K562 (cell line): ENCODE data around the gene PRDX4. TPM values are rescaled to one million over a fixed set of nuclear protein-coding genes. Genes with fewer than 3 reads are reported as not detected.

Experiments used
- CBX1 ChIP-seq: sonication (generic); IDR thresholded peaks from 2 replicates; pipeline ENCODE4 v1.6.1; 2016; ENCODE audit warnings: antibody characterized with exemption, low read depth, mild to moderate bottlenecking
- EP400 ChIP-seq: fragments of 450-650 bp; IDR thresholded peaks from 2 replicates; pipeline ENCODE4 v1.6.1; 2017; ENCODE audit warnings: antibody characterized with exemption, mild to moderate bottlenecking, moderate library complexity
- HMG20B ChIP-seq: fragments of 250-450 bp; sonication (Bioruptor Pico); IDR thresholded peaks from 2 replicates; pipeline ENCODE4 v1.5.0; 2021; ENCODE audit warnings: mild to moderate bottlenecking
- PHF20 ChIP-seq: fragments of 450-650 bp; IDR thresholded peaks from 2 replicates; pipeline ENCODE4 v1.6.1; 2018; ENCODE audit not compliant: partially characterized antibody
- PHTF2 ChIP-seq: fragments of 250-450 bp; sonication (Bioruptor Pico); IDR thresholded peaks from 2 replicates; pipeline ENCODE4 v1.5.0; 2021; ENCODE audit warnings: mild to moderate bottlenecking
- POLR2A ChIP-seq: fragments of 450-650 bp; conservative IDR thresholded peaks from 2 replicates; pipeline ENCODE4 v1.6.1; 2016
- RFX1 ChIP-seq: fragments of 450-650 bp; IDR thresholded peaks from 2 replicates; pipeline ENCODE4 v1.6.1; 2016; ENCODE audit warnings: mild to moderate bottlenecking, moderate library complexity
- SIX5 ChIP-seq, 2 experiments: IDR thresholded peaks; 2 replicates each; pipeline ENCODE4 v1.6.1; 2011; ENCODE audit warnings: low read length in 2 of 2, borderline replicate concordance in 1 of 2, low read depth in 1 of 2, mild to moderate bottlenecking in 1 of 2, moderate library complexity in 1 of 2; ENCODE audit not compliant: insufficient read depth in 1 of 2
- SMARCB1 ChIP-seq: IDR thresholded peaks from 2 replicates; pipeline ENCODE4 v1.6.1; 2011; ENCODE audit warnings: improper control_type of control experiment, low read depth; ENCODE audit not compliant: insufficient read length
- SRSF1 ChIP-seq: fragments of 200-400 bp; formaldehyde crosslinking; IDR thresholded peaks from 2 replicates; pipeline ENCODE4 v1.6.1; 2017; ENCODE audit warnings: mild to moderate bottlenecking, low read depth, low read length, moderate library complexity
- U2AF1 ChIP-seq: fragments of 200-400 bp; formaldehyde crosslinking; optimal IDR thresholded peaks from 2 replicates; pipeline ENCODE3; 2017; ENCODE audit warnings: mild to moderate bottlenecking, low read depth, low read length, moderate library complexity
- ZC3H4 ChIP-seq: sonication (generic); formaldehyde crosslinking; IDR thresholded peaks from 2 replicates; pipeline ENCODE4 v1.9.0; 2021; ENCODE audit warnings: missing genetic modification reagents, borderline replicate concordance
- ZEB2 ChIP-seq: fragments of 450-650 bp; IDR thresholded peaks from 2 replicates; pipeline ENCODE4 v1.6.1; 2016
- ZNF146 ChIP-seq: IDR thresholded peaks from one replicate; pipeline ENCODE4 v1.6.1; 2018; ENCODE audit warnings: missing compliant biosample characterization; ENCODE audit not compliant: unreplicated experiment
- ZNF263 ChIP-seq: sonication (generic); formaldehyde crosslinking; IDR thresholded peaks from 2 replicates; pipeline ENCODE4 v1.8.0; 2022; ENCODE audit warnings: mild to moderate bottlenecking, missing genetic modification reagents, borderline replicate concordance
- ZNF398 ChIP-seq: fragments of 250-450 bp; sonication (Bioruptor Pico); IDR thresholded peaks from 2 replicates; pipeline ENCODE4 v1.8.0; 2021; ENCODE audit warnings: moderate library complexity, mild to moderate bottlenecking, inconsistent platforms
- ZNF407 ChIP-seq: fragments of 450-650 bp; IDR thresholded peaks from 2 replicates; pipeline ENCODE4 v1.6.1; 2016; ENCODE audit warnings: low read depth
- ZNF507 ChIP-seq: conservative IDR thresholded peaks from 2 replicates; pipeline ENCODE4 v1.6.1; 2017; ENCODE audit warnings: missing genetic modification characterization, missing compliant biosample characterization
- polyA plus RNA-seq, 8 experiments: library from polyadenylated mRNA; depleted of rRNA in 4 of 8; stranded (reverse) in 5 of 8; unstranded in 3 of 8; fragments of >200 nt; fragmentation: Nextera tagmentation in 2 of 8; fragmentation: Illumina TruSeq in 1 of 8; extraction: Ambion mirVana in 2 of 8; extraction: Trizol in 1 of 8; gene quantifications; 2 replicates each; pipeline versions ENCODE4 v1.2.1 to v1.2.3, GENCODE V29; 2011 to 2014; ENCODE audit warnings: inconsistent platforms in 1 of 8, missing spikeins in 1 of 8
- total RNA-seq, 7 experiments: library from RNA; depleted of rRNA in 6 of 7; stranded (reverse); fragments of >200 nt in 6 of 7; fragmentation: Illumina TruSeq in 2 of 7; extraction: Trizol in 2 of 7; gene quantifications; 2 replicates each; pipeline versions ENCODE4 v1.2.1 to v1.2.3, GENCODE V29; 2011 to 2021; ENCODE audit warnings: low replicate concordance in 1 of 7

The PRDX4 gene
- total and polyA plus RNA-seq, 9 of the 15 experiments (the other 6 are each of a cell fraction or from before 2014, with no cell fraction given), result 28.6 to 253 (median 153) TPM

GRCh38 chrX:23667239-23668177 is at the start of gene PRDX4 (continued):
- TF ChIP-seq ZC3H4 (CRISPR knock-in tag) (no peak), ZNF507 (tag) (no peak), EP400 (peak; percentile 92), HMG20B (CRISPR knock-in tag) (no peak), PHF20 (peak; percentile 12), ZNF407 (no peak), PHTF2 (CRISPR knock-in tag) (no peak), U2AF1 (no peak), SMARCB1 (no peak), ZEB2 (no peak), ZNF146 (CRISPR knock-in tag) (no peak), CBX1 (no peak), ZNF398 (no peak), RFX1 (no peak), ZNF263 (0 out of 2 replicates have a peak, but pooled peaks have one; percentile 14), SRSF1 (no peak), POLR2A (peak; percentile 89), SIX5 (IDR thresholded peaks at IDR 0.05; ENCODE audit: borderline replicate concordance in 1 of 2, insufficient read depth in 1 of 2, low read depth in 1 of 2, low read length in 2 of 2) (no peak)
